Liver (tissue), 9 donors: ENCODE measurements around the gene ABHD17C. TPM values are rescaled to one million over a fixed set of nuclear protein-coding genes. Genes with fewer than 3 reads are reported as not detected.

Experiments
- DNase-seq: peaks from one replicate; pipeline ENCODE4 v3.0.0-alpha.2; 2017; ENCODE audit warnings: low spot score
- H3K27ac ChIP-seq, 2 donors: one replicate each; pipeline ENCODE4 v1.7.0; 2013; ENCODE audit warnings: inconsistent platforms in 2 of 2, low read length in 2 of 2, control low read depth in 1 of 2, low read depth in 1 of 2, mild to moderate bottlenecking in 1 of 2
- H3K27me3 ChIP-seq, 4 donors: one replicate each; pipeline versions ENCODE4 v1.6.1 to v1.7.0; 2013; ENCODE audit warnings: low read length in 3 of 4, inconsistent platforms in 1 of 4, mild to moderate bottlenecking in 1 of 4, moderate library complexity in 1 of 4; ENCODE audit not compliant: control insufficient read depth in 4 of 4, insufficient read depth in 4 of 4
- H3K36me3 ChIP-seq, 4 donors: one replicate each; pipeline versions ENCODE4 v1.6.1 to v1.7.0; 2013; ENCODE audit warnings: low read length in 3 of 4, mild to moderate bottlenecking in 3 of 4, low read depth in 1 of 4, moderate library complexity in 1 of 4; ENCODE audit not compliant: control insufficient read depth in 4 of 4, insufficient read depth in 3 of 4
- H3K4me1 ChIP-seq, 4 donors: one replicate each; pipeline versions ENCODE4 v1.6.1 to v1.7.0; 2013; ENCODE audit warnings: low read length in 3 of 4, mild to moderate bottlenecking in 3 of 4, moderate library complexity in 1 of 4; ENCODE audit not compliant: control insufficient read depth in 4 of 4, insufficient read depth in 4 of 4
- H3K4me3 ChIP-seq, 3 donors: one replicate each; pipeline versions ENCODE4 v1.6.1 to v1.7.0; 2013; ENCODE audit warnings: low read length in 3 of 3, control low read depth in 1 of 3, low read depth in 1 of 3, mild to moderate bottlenecking in 1 of 3
- H3K9ac ChIP-seq, 2 donors: one replicate each; pipeline ENCODE4 v1.7.0; 2013; ENCODE audit warnings: low read length in 2 of 2, mild to moderate bottlenecking in 2 of 2, moderate library complexity in 2 of 2, control low read depth in 1 of 2, low read depth in 1 of 2
- H3K9me3 ChIP-seq, 4 donors: one replicate each; pipeline versions ENCODE4 v1.6.1 to v1.7.0; 2013; ENCODE audit warnings: low read length in 3 of 4; ENCODE audit not compliant: control insufficient read depth in 4 of 4
- CTCF ChIP-seq: fragments of 150-350 bp; IDR thresholded peaks from 2 replicates; pipeline ENCODE4 v1.5.1; 2017; ENCODE audit warnings: improper control_type of control experiment, low read depth, low read length; ENCODE audit not compliant: missing input control
- EGR1 ChIP-seq, 2 donors: IDR thresholded peaks; 2 replicates each; pipeline ENCODE4 v1.6.1; 2016 to 2018; ENCODE audit warnings: antibody characterized with exemption in 2 of 2, low read depth in 2 of 2
- FOXA1 ChIP-seq: IDR thresholded peaks from 2 replicates; pipeline ENCODE4 v1.6.1; 2016; ENCODE audit warnings: antibody characterized with exemption
- FOXA2 ChIP-seq: IDR thresholded peaks from 2 replicates; pipeline ENCODE4 v1.6.1; 2016; ENCODE audit warnings: antibody characterized with exemption
- GABPA ChIP-seq, 2 donors: IDR thresholded peaks in 1 of 2; conservative IDR thresholded peaks in 1 of 2; 2 replicates each; pipeline ENCODE4 v1.6.1; 2016; ENCODE audit warnings: antibody characterized with exemption in 2 of 2, mild to moderate bottlenecking in 1 of 2, moderate library complexity in 1 of 2
- HNF4A ChIP-seq, 2 donors: conservative IDR thresholded peaks; 2 replicates each; pipeline ENCODE4 v1.6.1; 2016; ENCODE audit warnings: antibody characterized with exemption in 2 of 2, mild to moderate bottlenecking in 2 of 2
- HNF4G ChIP-seq: IDR thresholded peaks from 2 replicates; pipeline ENCODE4 v1.6.1; 2016; ENCODE audit warnings: antibody characterized with exemption
- JUND ChIP-seq, 2 donors: IDR thresholded peaks; 2 replicates each; pipeline ENCODE4 v1.6.1; 2016; ENCODE audit warnings: antibody characterized with exemption in 2 of 2
- NR2F2 ChIP-seq: IDR thresholded peaks from 2 replicates; pipeline ENCODE4 v1.6.1; 2016; ENCODE audit warnings: antibody characterized with exemption
- RAD21 ChIP-seq, 2 donors: IDR thresholded peaks; 2 replicates each; pipeline ENCODE4 v1.6.1; 2016; ENCODE audit warnings: antibody characterized with exemption in 2 of 2, mild to moderate bottlenecking in 2 of 2
- REST ChIP-seq: IDR thresholded peaks from 2 replicates; pipeline ENCODE4 v1.6.1; 2016; ENCODE audit warnings: antibody characterized with exemption, mild to moderate bottlenecking
- RXRA ChIP-seq, 2 donors: IDR thresholded peaks; 2 replicates each; pipeline ENCODE4 v1.6.1; 2017 to 2018; ENCODE audit warnings: antibody characterized with exemption in 2 of 2, mild to moderate bottlenecking in 1 of 2
- SP1 ChIP-seq: IDR thresholded peaks from 2 replicates; pipeline ENCODE4 v1.6.1; 2018; ENCODE audit warnings: antibody characterized with exemption, mild to moderate bottlenecking
- TAF1 ChIP-seq: conservative IDR thresholded peaks from 2 replicates; pipeline ENCODE4 v1.6.1; 2016; ENCODE audit warnings: antibody characterized with exemption, mild to moderate bottlenecking
- YY1 ChIP-seq: IDR thresholded peaks from 2 replicates; pipeline ENCODE4 v1.6.1; 2016; ENCODE audit warnings: antibody characterized with exemption, mild to moderate bottlenecking
- WGBS: extraction: QIAGEN DNeasy Blood & Tissue Kit; methylation state at CpG from one replicate; pipeline ENCODE4 v1.1.7; 2013; 5-methylcytosine and 5-hydroxymethylcytosine counted together
- polyA plus RNA-seq, 2 donors: library from polyadenylated mRNA; stranded (reverse) in 1 of 2; unstranded in 1 of 2; fragments of 200-250 nt in 1 of 2; fragments of >200 nt in 1 of 2; fragmentation: Nextera tagmentation in 1 of 2; extraction: Ambion mirVana in 1 of 2; gene quantifications; one replicate each; pipeline versions ENCODE4 v1.2.1 to v1.2.3, GENCODE V29; 2013 to 2015
- total RNA-seq, 2 donors: library from RNA; depleted of rRNA; stranded (reverse); fragments of >200 nt; gene quantifications; one replicate each; pipeline ENCODE4 v1.2.3, GENCODE V29; 2014
- TF ChIP-seq, protein P1 (sequence below): IDR thresholded peaks from 2 replicates; pipeline ENCODE4 v1.6.1; 2016; ENCODE audit warnings: antibody characterized with exemption
- TF ChIP-seq, protein P2 (sequence below): IDR thresholded peaks from 2 replicates; pipeline ENCODE4 v1.6.1; 2016; ENCODE audit warnings: antibody characterized with exemption
- TF ChIP-seq, protein P3 (sequence below): IDR thresholded peaks from 2 replicates; pipeline ENCODE4 v1.6.1; 2016; ENCODE audit warnings: antibody characterized with exemption
- donor health status: healthy.
- donor health status: healthy.
- donor health status: healthy.
- donor health status: healthy.
- donor health status: healthy.

ABHD17C gene
- total and polyA plus RNA-seq, 4 donors, result 0.79 to 3.0 (median 2.0) TPM

- Histone ChIP-seq H3K36me3 (no peaks in the 10 kb centered on the region), H3K9ac (no peak overlapping the region), H3K4me3 (no peak overlapping the region), H3K9me3 (no peaks in the 10 kb centered on the region), H3K27me3 (no peaks in the 10 kb centered on the region), H3K4me1 (no peaks in the 10 kb centered on the region), H3K27ac (no peak overlapping the region)
- DNase-seq, result no peak
- no peak for TF ChIP-seq JUND (IDR thresholded peaks at IDR 0.05)
- no peak for TF ChIP-seq REST
- TF ChIP-seq, protein P1, sequence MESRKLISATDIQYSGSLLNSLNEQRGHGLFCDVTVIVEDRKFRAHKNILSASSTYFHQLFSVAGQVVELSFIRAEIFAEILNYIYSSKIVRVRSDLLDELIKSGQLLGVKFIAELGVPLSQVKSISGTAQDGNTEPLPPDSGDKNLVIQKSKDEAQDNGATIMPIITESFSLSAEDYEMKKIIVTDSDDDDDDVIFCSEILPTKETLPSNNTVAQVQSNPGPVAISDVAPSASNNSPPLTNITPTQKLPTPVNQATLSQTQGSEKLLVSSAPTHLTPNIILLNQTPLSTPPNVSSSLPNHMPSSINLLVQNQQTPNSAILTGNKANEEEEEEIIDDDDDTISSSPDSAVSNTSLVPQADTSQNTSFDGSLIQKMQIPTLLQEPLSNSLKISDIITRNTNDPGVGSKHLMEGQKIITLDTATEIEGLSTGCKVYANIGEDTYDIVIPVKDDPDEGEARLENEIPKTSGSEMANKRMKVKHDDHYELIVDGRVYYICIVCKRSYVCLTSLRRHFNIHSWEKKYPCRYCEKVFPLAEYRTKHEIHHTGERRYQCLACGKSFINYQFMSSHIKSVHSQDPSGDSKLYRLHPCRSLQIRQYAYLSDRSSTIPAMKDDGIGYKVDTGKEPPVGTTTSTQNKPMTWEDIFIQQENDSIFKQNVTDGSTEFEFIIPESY, result no peak
- TF ChIP-seq, protein P2, sequence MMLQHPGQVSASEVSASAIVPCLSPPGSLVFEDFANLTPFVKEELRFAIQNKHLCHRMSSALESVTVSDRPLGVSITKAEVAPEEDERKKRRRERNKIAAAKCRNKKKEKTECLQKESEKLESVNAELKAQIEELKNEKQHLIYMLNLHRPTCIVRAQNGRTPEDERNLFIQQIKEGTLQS, result no peak
- no peak for TF ChIP-seq YY1
- no peak for TF ChIP-seq CTCF
- TF ChIP-seq GABPA (IDR thresholded peaks at IDR 0.05 in 1 of 2, conservative IDR thresholded peaks at IDR 0.05 in 1 of 2), result no peak
- TF ChIP-seq RXRA (IDR thresholded peaks at IDR 0.05), result no peak
- TF ChIP-seq NR2F2, result no peak
- no peak for TF ChIP-seq TAF1
- TF ChIP-seq HNF4G, result no peak
- TF ChIP-seq FOXA1, result no peak
- TF ChIP-seq, protein P3, sequence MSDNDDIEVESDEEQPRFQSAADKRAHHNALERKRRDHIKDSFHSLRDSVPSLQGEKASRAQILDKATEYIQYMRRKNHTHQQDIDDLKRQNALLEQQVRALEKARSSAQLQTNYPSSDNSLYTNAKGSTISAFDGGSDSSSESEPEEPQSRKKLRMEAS, result no peak
- no peak for TF ChIP-seq SP1
- TF ChIP-seq EGR1 (IDR thresholded peaks at IDR 0.05; ENCODE audit: low read depth in 2 of 2), result no peak
- TF ChIP-seq HNF4A (conservative IDR thresholded peaks at IDR 0.05), result no peak
- no peak for TF ChIP-seq RAD21 (IDR thresholded peaks at IDR 0.05)
- TF ChIP-seq FOXA2, result no peak
- WGBS, result 96% methylated on average over 8 of the region's 8 CpGs
Measured at GRCh38 chr15:80735344-80735743, 40.2 kb downstream of the ABHD17C start.
